SK-N-SH treated with all-trans-retinoic acid at 6 μM for 48 hours (cell line): Measurements from ENCODE around the gene TPBG.

Source experiments
- ATAC-seq: fragments of 200-7000 bp; cut with Tn5 transposase; 3 replicates; pipeline ENCODE4 v1.9.1; 2020; ENCODE audit warnings: mild to moderate bottlenecking, moderate library complexity
- ARNTL ChIP-seq: fragments of 450-650 bp; formaldehyde crosslinking; IDR thresholded peaks from 2 replicates; pipeline ENCODE4 v1.5.0; 2020; ENCODE audit warnings: low read depth, mild to moderate bottlenecking, moderate library complexity, borderline replicate concordance
- BACH2 ChIP-seq: fragments of 250-450 bp; sonication (Bioruptor Pico); IDR thresholded peaks from 2 replicates; pipeline ENCODE4 v1.9.0; 2021; ENCODE audit warnings: mild to moderate bottlenecking, borderline replicate concordance
- CREB5 ChIP-seq: fragments of 250-450 bp; sonication (Bioruptor Pico); IDR thresholded peaks from 2 replicates; pipeline ENCODE4 v1.5.1; 2020; ENCODE audit warnings: low read depth, mild to moderate bottlenecking, moderate library complexity
- CSDC2 ChIP-seq: fragments of 250-450 bp; sonication (Bioruptor Pico); IDR thresholded peaks from 2 replicates; pipeline ENCODE4 v1.5.0; 2020; ENCODE audit warnings: mild to moderate bottlenecking, moderate library complexity
- CSRNP3 ChIP-seq: fragments of 250-450 bp; sonication (Bioruptor Pico); IDR thresholded peaks from 2 replicates; pipeline ENCODE4 v1.5.1; 2021; ENCODE audit warnings: mild to moderate bottlenecking, moderate library complexity
- ESRRG ChIP-seq: fragments of 250-450 bp; sonication (Bioruptor Pico); IDR thresholded peaks from 2 replicates; pipeline ENCODE4 v1.6.1; 2021; ENCODE audit warnings: mild to moderate bottlenecking
- GLIS3 ChIP-seq: fragments of 250-450 bp; sonication (Bioruptor Pico); IDR thresholded peaks from 2 replicates; pipeline ENCODE4 v1.5.0; 2020; ENCODE audit warnings: mild to moderate bottlenecking, moderate library complexity
- ISL1 ChIP-seq: fragments of 250-450 bp; sonication (Bioruptor Pico); IDR thresholded peaks from 2 replicates; pipeline ENCODE4 v2.1.2; 2022; ENCODE audit warnings: mild to moderate bottlenecking, moderate library complexity
- OSR1 ChIP-seq: fragments of 250-450 bp; sonication (Bioruptor Pico); IDR thresholded peaks from 2 replicates; pipeline ENCODE4 v1.8.0; 2022; ENCODE audit warnings: moderate library complexity, mild to moderate bottlenecking, inconsistent platforms
- PATZ1 ChIP-seq: fragments of 250-450 bp; sonication (Bioruptor Pico); IDR thresholded peaks from 2 replicates; pipeline ENCODE4 v1.8.0; 2020; ENCODE audit warnings: mild to moderate bottlenecking, moderate library complexity, borderline replicate concordance
- POU6F1 ChIP-seq: fragments of 250-450 bp; sonication (Bioruptor Pico); IDR thresholded peaks from 2 replicates; pipeline ENCODE4 v1.8.0; 2021; ENCODE audit warnings: low read depth, mild to moderate bottlenecking, moderate library complexity, borderline replicate concordance
- PPARA ChIP-seq: fragments of 250-450 bp; sonication (Bioruptor Pico); IDR thresholded peaks from 2 replicates; pipeline ENCODE4 v1.5.0; 2020; ENCODE audit warnings: mild to moderate bottlenecking, borderline replicate concordance
- RARB ChIP-seq: fragments of 250-450 bp; sonication (Bioruptor Pico); IDR thresholded peaks from 2 replicates; pipeline ENCODE4 v1.8.0; 2021; ENCODE audit warnings: mild to moderate bottlenecking, moderate library complexity
- SNAI2 ChIP-seq: fragments of 250-450 bp; sonication (Bioruptor Pico); IDR thresholded peaks from 2 replicates; pipeline ENCODE4 v1.5.0; 2020; ENCODE audit warnings: mild to moderate bottlenecking, moderate library complexity
- TCF4 ChIP-seq: fragments of 250-450 bp; sonication (Bioruptor Pico); IDR thresholded peaks from 2 replicates; pipeline ENCODE4 v1.8.0; 2021; ENCODE audit warnings: mild to moderate bottlenecking, moderate library complexity, borderline replicate concordance
- TSHZ2 ChIP-seq: fragments of 250-450 bp; sonication (Bioruptor Pico); IDR thresholded peaks from 2 replicates; pipeline ENCODE4 v1.5.0; 2020; ENCODE audit warnings: mild to moderate bottlenecking, moderate library complexity
- ZC3H10 ChIP-seq: fragments of 250-450 bp; sonication (Bioruptor Pico); IDR thresholded peaks from 2 replicates; pipeline ENCODE4 v1.5.1; 2021; ENCODE audit warnings: mild to moderate bottlenecking, moderate library complexity
- ZFP3 ChIP-seq: fragments of 250-450 bp; sonication (Bioruptor Pico); IDR thresholded peaks from 2 replicates; pipeline ENCODE4 v1.5.0; 2020; ENCODE audit warnings: mild to moderate bottlenecking, moderate library complexity
- ZFP30 ChIP-seq: fragments of 450-650 bp; formaldehyde crosslinking; IDR thresholded peaks from 2 replicates; pipeline ENCODE4 v1.5.0; 2022; ENCODE audit warnings: mild to moderate bottlenecking, moderate library complexity
- ZNF565 ChIP-seq: fragments of 450-650 bp; formaldehyde crosslinking; conservative IDR thresholded peaks from 2 replicates; pipeline ENCODE4 v1.5.0; 2020; ENCODE audit warnings: low read depth, mild to moderate bottlenecking, moderate library complexity
- ZNF70 ChIP-seq: fragments of 450-650 bp; formaldehyde crosslinking; IDR thresholded peaks from 2 replicates; pipeline ENCODE4 v1.5.0; 2020; ENCODE audit warnings: mild to moderate bottlenecking, moderate library complexity
- ZNF8 ChIP-seq: fragments of 450-650 bp; formaldehyde crosslinking; IDR thresholded peaks from 2 replicates; pipeline ENCODE4 v1.5.0; 2020; ENCODE audit warnings: mild to moderate bottlenecking, moderate library complexity

Gene TPBG

GRCh38 chr6:82331031-82331773, 32.4 kb upstream of the TPBG start:
- peak; percentile 81 for ATAC-seq

GRCh38 chr6:82333781-82334180, 29.8 kb upstream of the TPBG start:
- no peak for ATAC-seq
- TF ChIP-seq ISL1 (CRISPR knock-in tag) (no peak), CREB5 (CRISPR knock-in tag) (no peak), RARB (CRISPR knock-in tag) (no peak), ZNF70 (CRISPR knock-in tag) (no peak), ESRRG (CRISPR knock-in tag) (no peak), BACH2 (CRISPR knock-in tag) (no peak), TCF4 (CRISPR knock-in tag) (no peak), POU6F1 (CRISPR knock-in tag) (no peak), PPARA (CRISPR knock-in tag) (no peak), GLIS3 (CRISPR knock-in tag) (no peak), ARNTL (CRISPR knock-in tag) (no peak), SNAI2 (CRISPR knock-in tag) (no peak), ZC3H10 (CRISPR knock-in tag) (no peak), ZNF565 (CRISPR knock-in tag) (no peak), OSR1 (no peak), TSHZ2 (CRISPR knock-in tag) (no peak), ZFP30 (CRISPR knock-in tag) (no peak), CSDC2 (no peak), ZNF8 (CRISPR knock-in tag) (no peak), CSRNP3 (CRISPR knock-in tag) (no peak)

More at GRCh38 chr6:82331031-82331773, 32.4 kb upstream of the TPBG start:
- TF ChIP-seq PATZ1 (CRISPR knock-in tag) (no peak), ISL1 (CRISPR knock-in tag) (peak; percentile 29)
- TF ChIP-seq, all 23 proteins: peak for 1

- no peak for ATAC-seq
- TF ChIP-seq ZFP3 (CRISPR knock-in tag) (no peak), ZNF8 (CRISPR knock-in tag) (no peak), TCF4 (CRISPR knock-in tag) (no peak), BACH2 (CRISPR knock-in tag) (no peak), CSRNP3 (CRISPR knock-in tag) (no peak), PPARA (CRISPR knock-in tag) (no peak), ZFP30 (CRISPR knock-in tag) (no peak), PATZ1 (CRISPR knock-in tag) (no peak), ISL1 (CRISPR knock-in tag) (no peak), CSDC2 (no peak), ESRRG (CRISPR knock-in tag) (no peak), ZNF565 (CRISPR knock-in tag) (no peak), SNAI2 (CRISPR knock-in tag) (no peak), ZC3H10 (CRISPR knock-in tag) (no peak), RARB (CRISPR knock-in tag) (no peak), OSR1 (no peak), GLIS3 (CRISPR knock-in tag) (no peak), ARNTL (CRISPR knock-in tag) (no peak)
Measured at GRCh38 chr6:82337688-82338257, 25.8 kb upstream of the TPBG start.
